ENCODE measurements around the gene PLPPR2. TPM values are rescaled to one million over a fixed set of nuclear protein-coding genes. Genes with fewer than 3 reads are reported as not detected.

PLPPR2 gene
- polyA plus RNA-seq, 3 donors, result 35.0 to 99.4 (median 45.5) TPM

- peaks cover 0 to 4% (median 0%) of the 10 kb centered on the region in 7 donors for H3K9me3 Mint-ChIP-seq
- peaks cover 16 to 28% (median 21%) of the 10 kb centered on the region in 3 donors for H3K27me3 Mint-ChIP-seq (ENCODE audit: low read depth in 3 of 3)
- H3K4me1 Mint-ChIP-seq, result peaks cover 57% of the 10 kb centered on the region
- Histone ChIP-seq H3K27me3 (ENCODE audit: control insufficient read depth in 2 of 2, insufficient read depth in 2 of 2, low read length in 2 of 2) (peaks cover 0 to 19% of the 10 kb centered on the region in 2 donors), H3K9ac (ENCODE audit: insufficient read depth, low read length, poor library complexity, severe bottlenecking) (no peak overlapping the region), H3K36me3 (replicated peaks in 1 of 2; ENCODE audit: control insufficient read depth in 1 of 2, insufficient read depth in 2 of 2, low read length in 2 of 2) (no peaks in the 10 kb centered on the region), H3K79me2 (ENCODE audit: insufficient read depth, low read length) (peaks cover 55% of the 10 kb centered on the region), H3K4me3 (replicated peaks in 1 of 3; ENCODE audit: low read depth in 2 of 3, low read length in 3 of 3) (peak overlapping the region in 1 of 3 experiments; percentile 87), H3K4me1 (ENCODE audit: control insufficient read depth in 1 of 2, insufficient read depth in 2 of 2, low read length in 2 of 2) (peaks cover 76 to 97% of the 10 kb centered on the region in 2 donors), H3K9me3 (replicated peaks in 1 of 2; ENCODE audit: control insufficient read depth in 1 of 2, insufficient read depth in 1 of 2, low read length in 2 of 2) (no peaks in the 10 kb centered on the region), H4K20me1 (ENCODE audit: insufficient read depth, low read length) (no peaks in the 10 kb centered on the region), H2AFZ (ENCODE audit: insufficient read depth, low read depth, low read length, poor library complexity, severe bottlenecking) (no peak overlapping the region), H3K4me2 (replicated peaks; ENCODE audit: extremely low read depth, low read length, poor library complexity, severe bottlenecking) (peak overlapping the region; percentile 92), H3K27ac (ENCODE audit: low read depth in 1 of 2, low read length in 2 of 2) (peak overlapping the region in 1 of 2 donors; percentile 95)
- DNase-seq, result no peak
- no peak for TF ChIP-seq CTCF (IDR thresholded peaks at IDR 0.05)
- peaks cover 7 to 15% of the 10 kb centered on the region in 2 donors for H3K36me3 Mint-ChIP-seq
- peak overlapping the region; percentile 92 to 100 for H3K4me3 Mint-ChIP-seq
- 96% methylated on average over 6 of the region's 7 CpGs for WGBS (ENCODE audit: insufficient coverage)
- intact Hi-C loops (cut with micrococcal nuclease), result loop anchor here (5.0 kb wide), 2 partner anchors 42 to 88 kb away; no protein-coding TSS in a partner anchor
- peak overlapping the region; percentile 97 to 100 (median 99) for H3K27ac Mint-ChIP-seq
These were observed 24.7 kb downstream of the PLPPR2 start for GRCh38 chr19:11379857-11380350.

GRCh38 chr19:11380653-11381537 lies 25.7 kb downstream of the PLPPR2 start:
- H3K4me3 ChIP-seq (replicated peaks in 1 of 3; ENCODE audit: low read depth in 2 of 3, low read length in 3 of 3), result peak overlapping the region; percentile 68 to 87 (median 72)
- Mint-ChIP-seq H3K27ac (peak overlapping the region; percentile 97 to 100 (median 99)), H3K4me1 (peaks cover 57% of the 10 kb centered on the region), H3K36me3 (peaks cover 7 to 15% of the 10 kb centered on the region in 2 donors), H3K27me3 (ENCODE audit: low read depth in 3 of 3) (peaks cover 16 to 28% (median 21%) of the 10 kb centered on the region in 3 donors), H3K4me3 (peak overlapping the region; percentile 92 to 100), H3K9me3 (peaks cover 0 to 4% (median 0%) of the 10 kb centered on the region in 7 donors)
- H3K4me1 ChIP-seq (ENCODE audit: control insufficient read depth in 1 of 2, insufficient read depth in 2 of 2, low read length in 2 of 2), result peaks cover 69 to 89% of the 10 kb centered on the region in 2 donors
- no peaks in the 10 kb centered on the region for H4K20me1 ChIP-seq (ENCODE audit: insufficient read depth, low read length)
- intact Hi-C loops (cut with micrococcal nuclease), result loop anchor here (5.0 kb wide), 2 partner anchors 41 to 89 kb away; no protein-coding TSS in a partner anchor
- H3K4me2 ChIP-seq (replicated peaks; ENCODE audit: extremely low read depth, low read length, poor library complexity, severe bottlenecking), result peak overlapping the region; percentile 92
- peaks cover 46% of the 10 kb centered on the region for H3K79me2 ChIP-seq (ENCODE audit: insufficient read depth, low read length)
- under 1% methylated on average over 54 of the region's 54 CpGs for WGBS (ENCODE audit: insufficient coverage)
- peak; percentile 80 for TF ChIP-seq CTCF (IDR thresholded peaks at IDR 0.05)
- H3K9ac ChIP-seq (ENCODE audit: insufficient read depth, low read length, poor library complexity, severe bottlenecking), result peak overlapping the region; percentile 83
- no peaks in the 10 kb centered on the region for H3K36me3 ChIP-seq (replicated peaks in 1 of 2; ENCODE audit: control insufficient read depth in 1 of 2, insufficient read depth in 2 of 2, low read length in 2 of 2)
- peak; percentile 91 to 95 (median 92) for DNase-seq
- no peaks in the 10 kb centered on the region for H3K9me3 ChIP-seq (replicated peaks in 1 of 2; ENCODE audit: control insufficient read depth in 1 of 2, insufficient read depth in 1 of 2, low read length in 2 of 2)
- peak overlapping the region; percentile 81 to 95 for H3K27ac ChIP-seq (ENCODE audit: low read depth in 1 of 2, low read length in 2 of 2)
- peak overlapping the region; percentile 80 for H2AFZ ChIP-seq (ENCODE audit: insufficient read depth, low read depth, low read length, poor library complexity, severe bottlenecking)
- peaks cover 0 to 19% of the 10 kb centered on the region in 2 donors for H3K27me3 ChIP-seq (ENCODE audit: control insufficient read depth in 2 of 2, insufficient read depth in 2 of 2, low read length in 2 of 2)
